Activated effector memory CD4-positive, alpha-beta T cell treated with Interleukin-2 at 50 U/mL for 16 hours (primary cell): ENCODE results near the gene PRR23E.

ENCODE experiments used
- DNase-seq: peaks from one replicate; pipeline ENCODE4 v3.0.0-alpha.2; 2020

The PRR23E gene

GRCh38 chr3:127210654-127210943 is 17.7 kb downstream of the PRR23E start:
- DNase-seq, result no peak

GRCh38 chr3:127211118-127212060 is 18.5 kb downstream of the PRR23E start:
- DNase-seq, result no peak

GRCh38 chr3:127212231-127212630 is 19.3 kb downstream of the PRR23E start:
- DNase-seq, result no peak

GRCh38 chr3:127212711-127213110 is 19.8 kb downstream of the PRR23E start:
- no peak for DNase-seq

GRCh38 chr3:127213381-127213918 is 20.5 kb downstream of the PRR23E start:
- DNase-seq, result no peak

GRCh38 chr3:127214975-127215374 is 22.0 kb downstream of the PRR23E start:
- DNase-seq, result no peak

- no peak for DNase-seq
Measured at GRCh38 chr3:127215714-127216414, 22.9 kb downstream of the PRR23E start.

GRCh38 chr3:127216415-127217261 is 23.7 kb downstream of the PRR23E start:
- DNase-seq, result no peak

- no peak for DNase-seq
Measured at GRCh38 chr3:127217596-127218453, 24.9 kb downstream of the PRR23E start.

- DNase-seq, result no peak
Measured at GRCh38 chr3:127218454-127218922, 25.6 kb downstream of the PRR23E start.

GRCh38 chr3:127220497-127220896 is 27.6 kb downstream of the PRR23E start:
- DNase-seq, result no peak

GRCh38 chr3:127221037-127221436 is 28.1 kb downstream of the PRR23E start:
- DNase-seq, result no peak

GRCh38 chr3:127221446-127222035 is 28.6 kb downstream of the PRR23E start:
- DNase-seq, result no peak

GRCh38 chr3:127222163-127222562 is 29.2 kb downstream of the PRR23E start:
- DNase-seq, result no peak

- DNase-seq, result no peak
Measured at GRCh38 chr3:127222664-127223063, 29.7 kb downstream of the PRR23E start.

- no peak for DNase-seq
Measured at GRCh38 chr3:127224118-127224517, 31.2 kb downstream of the PRR23E start.

- no peak for DNase-seq
Measured at GRCh38 chr3:127226457-127226856, 33.5 kb downstream of the PRR23E start.

- DNase-seq, result no peak
Measured at GRCh38 chr3:127226946-127227842, 34.3 kb downstream of the PRR23E start.

- no peak for DNase-seq
Measured at GRCh38 chr3:127228866-127229265, 35.9 kb downstream of the PRR23E start.

- DNase-seq, result no peak
Measured at GRCh38 chr3:127233371-127233770, 40.4 kb downstream of the PRR23E start.
